Gastroesophageal sphincter (tissue), 4 donors: ENCODE data around the gene EHMT2. TPM values are rescaled to one million over a fixed set of nuclear protein-coding genes. Genes with fewer than 3 reads are reported as not detected.
A peak's percentile ranks its signal among the peaks of the same experiment; 100 is the strongest.

ENCODE experiments used
- ATAC-seq: fragments of 150-250 bp; one replicate; pipeline ENCODE4 v1.9.1; 2016; ENCODE audit warnings: mild to moderate bottlenecking, moderate library complexity
- H3K27ac ChIP-seq, 4 donors: fragments of 200-600 bp; sonication (generic) in 3 of 4; 1 replicate in 3 of 4; 2 replicates in 1 of 4; pipeline ENCODE4 v1.5.1; 2016 to 2019
- H3K27me3 ChIP-seq: fragments of 200-600 bp; sonication (generic); one replicate; pipeline ENCODE4 v1.5.1; 2019
- H3K36me3 ChIP-seq, 2 donors: fragments of 200-600 bp; sonication (generic); one replicate each; pipeline ENCODE4 v1.5.1; 2019; ENCODE audit warnings: control low read depth in 1 of 2
- H3K4me1 ChIP-seq, 3 donors: fragments of 200-600 bp; sonication (generic); 1 replicate in 2 of 3; 2 replicates in 1 of 3; pipeline ENCODE4 v1.5.1; 2016 to 2019; ENCODE audit warnings: control low read depth in 2 of 3
- H3K4me3 ChIP-seq, 2 donors: fragments of 200-600 bp; sonication (generic); one replicate each; pipeline ENCODE4 v1.5.1; 2019; ENCODE audit warnings: mild to moderate bottlenecking in 1 of 2, moderate library complexity in 1 of 2
- H3K9me3 ChIP-seq, 3 donors: fragments of 200-600 bp; sonication (generic); one replicate each; pipeline ENCODE4 v1.5.1; 2017 to 2019; ENCODE audit warnings: control low read depth in 2 of 3
- EP300 ChIP-seq: sonication (generic); formaldehyde crosslinking; IDR thresholded peaks from one replicate; pipeline ENCODE4 v1.6.1; 2017; ENCODE audit warnings: antibody characterized with exemption, mild to moderate bottlenecking
- POLR2A ChIP-seq, 2 donors: fragments of 450-650 bp; IDR thresholded peaks; one replicate each; pipeline ENCODE4 v1.6.1; 2017; ENCODE audit warnings: antibody characterized with exemption in 2 of 2, mild to moderate bottlenecking in 2 of 2, moderate library complexity in 1 of 2
- POLR2AphosphoS5 ChIP-seq: sonication (generic); formaldehyde crosslinking; IDR thresholded peaks from one replicate; pipeline ENCODE4 v1.6.1; 2017; ENCODE audit warnings: antibody characterized with exemption
- WGBS, 2 donors: methylation state at CpG; one replicate each; pipeline ENCODE4 v1.1.5; 2018; ENCODE audit warnings: low coverage in 1 of 2; 5-methylcytosine and 5-hydroxymethylcytosine counted together
- total RNA-seq, 4 donors: library from RNA; depleted of rRNA; stranded (reverse); fragments of >200 nt; gene quantifications; one replicate each; pipeline ENCODE4 v1.1.0, GENCODE V29; 2016
- TF ChIP-seq, protein P1 (sequence below), 4 experiments: fragments of 200-600 bp in 2 of 4; fragments of 450-650 bp in 2 of 4; sonication (generic) in 1 of 4; IDR thresholded peaks; one replicate each; pipeline ENCODE4 v1.5.1; 2017 to 2019; ENCODE audit warnings: antibody characterized with exemption in 4 of 4, mild to moderate bottlenecking in 2 of 4, moderate library complexity in 2 of 4

The EHMT2 gene
- total RNA-seq, 4 donors from 2014 or later, result 29.5 to 43.4 (median 35.5) TPM

DNA sequence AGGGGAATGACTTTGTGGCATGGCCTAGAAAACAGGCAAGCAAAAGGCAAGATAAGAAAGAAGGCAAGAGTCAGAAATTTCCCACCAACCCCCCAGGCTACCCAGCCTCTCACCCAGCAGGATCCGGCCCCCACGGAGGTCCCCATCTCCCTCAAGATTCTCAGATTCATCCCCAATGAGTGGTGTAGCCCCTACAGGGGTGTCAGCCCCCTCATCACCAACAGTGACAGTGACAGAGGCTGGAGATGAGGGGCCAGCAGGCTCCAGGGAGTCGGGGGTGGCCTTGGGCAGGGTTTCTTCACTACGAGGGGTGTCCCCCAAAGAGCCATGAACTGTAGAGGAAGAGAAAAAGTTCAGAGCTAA lies 1.0 kb downstream of the EHMT2 start:
- H3K27ac ChIP-seq, result peak overlapping the region; percentile 32 to 91 (median 88)
- peaks cover 3 to 48% (median 11%) of the 10 kb centered on the region in 3 donors for H3K4me1 ChIP-seq
- 33 to 61% methylated on average over 2 of the region's 4 CpGs for WGBS, 2 donors
- ATAC-seq, result no peak
- no peaks in the 10 kb centered on the region for H3K27me3 ChIP-seq
- no peaks in the 10 kb centered on the region for H3K9me3 ChIP-seq
- TF ChIP-seq, protein P1, sequence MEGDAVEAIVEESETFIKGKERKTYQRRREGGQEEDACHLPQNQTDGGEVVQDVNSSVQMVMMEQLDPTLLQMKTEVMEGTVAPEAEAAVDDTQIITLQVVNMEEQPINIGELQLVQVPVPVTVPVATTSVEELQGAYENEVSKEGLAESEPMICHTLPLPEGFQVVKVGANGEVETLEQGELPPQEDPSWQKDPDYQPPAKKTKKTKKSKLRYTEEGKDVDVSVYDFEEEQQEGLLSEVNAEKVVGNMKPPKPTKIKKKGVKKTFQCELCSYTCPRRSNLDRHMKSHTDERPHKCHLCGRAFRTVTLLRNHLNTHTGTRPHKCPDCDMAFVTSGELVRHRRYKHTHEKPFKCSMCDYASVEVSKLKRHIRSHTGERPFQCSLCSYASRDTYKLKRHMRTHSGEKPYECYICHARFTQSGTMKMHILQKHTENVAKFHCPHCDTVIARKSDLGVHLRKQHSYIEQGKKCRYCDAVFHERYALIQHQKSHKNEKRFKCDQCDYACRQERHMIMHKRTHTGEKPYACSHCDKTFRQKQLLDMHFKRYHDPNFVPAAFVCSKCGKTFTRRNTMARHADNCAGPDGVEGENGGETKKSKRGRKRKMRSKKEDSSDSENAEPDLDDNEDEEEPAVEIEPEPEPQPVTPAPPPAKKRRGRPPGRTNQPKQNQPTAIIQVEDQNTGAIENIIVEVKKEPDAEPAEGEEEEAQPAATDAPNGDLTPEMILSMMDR (IDR thresholded peaks at IDR 0.05), result no peak
- TF ChIP-seq POLR2AphosphoS5 (no peak), POLR2A (IDR thresholded peaks at IDR 0.05) (no peak), EP300 (no peak)
- H3K36me3 ChIP-seq, result peaks cover 0 to 51% of the 10 kb centered on the region in 2 donors
- peak overlapping the region in 1 of 2 donors; percentile 97 for H3K4me3 ChIP-seq

DNA sequence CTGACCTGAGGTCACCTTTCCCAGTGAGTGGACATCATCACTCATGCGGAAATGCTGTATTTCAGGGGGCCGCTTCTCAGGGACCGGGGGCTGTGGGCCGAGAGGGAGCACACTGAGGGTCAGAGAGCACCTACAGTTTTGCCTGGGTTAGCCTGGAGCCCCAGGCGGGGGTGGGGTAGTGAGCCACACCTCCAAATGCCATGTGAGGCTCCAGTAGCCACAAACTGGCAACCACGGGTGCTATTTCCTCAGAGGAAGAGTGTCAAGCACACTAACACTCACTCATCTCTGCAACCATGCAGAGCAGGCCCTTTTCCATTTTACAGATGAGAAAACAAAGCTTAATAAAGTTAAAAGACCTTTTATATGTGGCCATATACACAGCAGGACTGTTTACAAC lies 4.7 kb downstream of the EHMT2 start:
- H3K27me3 ChIP-seq, result no peaks in the 10 kb centered on the region
- H3K4me3 ChIP-seq, result no peak overlapping the region
- H3K27ac ChIP-seq, result no peak overlapping the region
- H3K36me3 ChIP-seq, result peaks cover 0 to 88% of the 10 kb centered on the region in 2 donors
- peaks cover 0 to 14% (median 0%) of the 10 kb centered on the region in 3 donors for H3K4me1 ChIP-seq
- no peaks in the 10 kb centered on the region for H3K9me3 ChIP-seq
- no peak for ATAC-seq
- no peak for TF ChIP-seq POLR2AphosphoS5
- no CpG with 5 or more reads among the region's 6 CpGs for WGBS, 2 donors

DNA sequence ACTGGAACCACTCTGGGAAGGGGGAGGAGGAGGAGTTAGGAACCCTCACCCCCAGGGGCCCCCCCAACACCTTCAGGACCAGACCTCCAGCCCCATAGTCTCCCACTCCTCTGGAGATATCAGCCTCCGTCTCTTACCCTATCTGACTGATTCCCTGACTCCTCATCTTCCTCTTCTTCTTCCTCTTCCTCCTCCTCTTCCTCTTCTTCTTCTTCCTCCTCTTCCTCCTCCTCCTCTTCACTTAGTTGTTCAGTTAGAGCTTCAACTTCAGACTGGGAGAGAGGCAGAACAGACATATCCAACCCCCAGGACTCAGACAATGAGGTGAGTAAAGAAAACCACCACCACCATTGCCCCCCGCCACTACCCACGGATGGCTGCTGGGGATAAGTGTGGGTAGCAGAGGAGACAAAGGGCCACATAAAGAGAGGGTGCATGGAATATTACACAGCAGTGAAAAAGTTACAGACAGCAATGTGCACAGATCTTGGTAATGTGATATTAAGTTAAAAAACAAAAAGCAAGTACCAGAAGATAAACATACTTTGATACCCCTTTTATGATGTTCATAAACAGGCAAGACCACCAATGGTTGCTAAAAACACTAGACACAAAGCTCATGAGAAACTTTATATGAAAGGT lies 8.0 kb downstream of the EHMT2 start:
- no peaks in the 10 kb centered on the region for H3K27me3 ChIP-seq
- H3K27ac ChIP-seq, result no peak overlapping the region
- H3K9me3 ChIP-seq, result no peaks in the 10 kb centered on the region
- WGBS, 2 donors, result 83 to 100% methylated on average over 1 to 3 of the region's 3 CpGs
- TF ChIP-seq EP300 (no peak), POLR2AphosphoS5 (no peak), POLR2A (IDR thresholded peaks at IDR 0.05) (no peak)
- TF ChIP-seq, protein P1 (IDR thresholded peaks at IDR 0.05), result no peak
- no peak for ATAC-seq
- H3K36me3 ChIP-seq, result peaks cover 0 to 100% of the 10 kb centered on the region in 2 donors
- H3K4me1 ChIP-seq, result no peaks in the 10 kb centered on the region
- H3K4me3 ChIP-seq, result no peak overlapping the region

DNA sequence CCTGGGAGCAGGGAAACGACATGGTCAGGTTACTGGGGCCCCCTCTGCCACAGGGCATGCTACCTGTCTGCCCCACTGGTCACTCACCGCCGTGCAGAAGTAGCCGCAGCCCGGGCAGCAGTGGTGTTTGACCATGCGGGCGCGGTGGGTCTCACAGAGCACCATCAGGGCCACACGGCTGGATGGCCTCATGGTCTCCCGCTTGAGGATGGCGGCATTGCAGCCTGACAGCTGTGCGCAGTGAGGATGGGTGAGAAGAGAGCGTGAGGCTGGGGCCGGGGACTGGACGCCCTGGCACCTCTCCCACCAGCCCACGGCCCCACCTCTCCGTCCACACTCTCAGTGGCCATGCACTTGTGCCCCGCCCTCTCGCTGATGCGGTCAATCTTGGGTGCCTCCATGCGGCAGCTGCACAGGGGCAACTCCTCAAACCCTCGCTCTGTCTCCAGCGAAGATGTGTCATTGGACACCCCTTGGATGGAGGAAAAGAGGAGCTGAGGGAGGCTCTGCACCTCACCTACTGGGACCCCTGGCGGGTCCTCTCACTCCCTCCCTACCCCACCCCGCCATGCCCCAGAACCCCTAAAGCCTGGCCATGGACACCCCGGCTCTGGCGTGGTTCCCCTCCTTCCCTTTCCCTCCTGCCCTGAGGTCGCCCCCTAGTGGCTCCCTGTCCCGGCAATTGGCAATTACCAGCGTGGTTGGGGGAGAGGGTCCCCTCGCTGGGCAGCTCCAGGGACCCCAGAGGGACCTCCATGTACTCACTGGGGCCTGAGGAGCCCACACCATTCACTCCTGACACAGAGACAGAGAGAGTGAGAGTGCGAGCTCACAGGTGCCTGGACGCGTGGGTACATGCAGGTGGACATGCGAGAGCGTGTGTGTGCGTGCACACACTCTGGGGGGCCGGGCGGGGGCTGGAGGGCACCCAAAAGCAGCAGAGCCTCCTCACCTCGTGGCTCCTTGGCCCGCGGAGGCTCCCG lies 8.9 kb downstream of the EHMT2 start:
- 76% methylated on average over 4 of the region's 43 CpGs; no CpG with 5 or more reads in 1 of the 2 donors for WGBS, 2 donors
- Histone ChIP-seq H3K36me3 (peaks cover 0 to 100% of the 10 kb centered on the region in 2 donors), H3K27ac (no peak overlapping the region), H3K27me3 (no peaks in the 10 kb centered on the region), H3K9me3 (no peaks in the 10 kb centered on the region), H3K4me3 (no peak overlapping the region), H3K4me1 (no peaks in the 10 kb centered on the region)
- ATAC-seq, result no peak
- no peak for TF ChIP-seq POLR2AphosphoS5
- no peak for TF ChIP-seq EP300
- TF ChIP-seq, protein P1 (IDR thresholded peaks at IDR 0.05), result peak in 3 of 4 experiments; percentile 39 to 63 (median 45)
- no peak for TF ChIP-seq POLR2A (IDR thresholded peaks at IDR 0.05)

DNA sequence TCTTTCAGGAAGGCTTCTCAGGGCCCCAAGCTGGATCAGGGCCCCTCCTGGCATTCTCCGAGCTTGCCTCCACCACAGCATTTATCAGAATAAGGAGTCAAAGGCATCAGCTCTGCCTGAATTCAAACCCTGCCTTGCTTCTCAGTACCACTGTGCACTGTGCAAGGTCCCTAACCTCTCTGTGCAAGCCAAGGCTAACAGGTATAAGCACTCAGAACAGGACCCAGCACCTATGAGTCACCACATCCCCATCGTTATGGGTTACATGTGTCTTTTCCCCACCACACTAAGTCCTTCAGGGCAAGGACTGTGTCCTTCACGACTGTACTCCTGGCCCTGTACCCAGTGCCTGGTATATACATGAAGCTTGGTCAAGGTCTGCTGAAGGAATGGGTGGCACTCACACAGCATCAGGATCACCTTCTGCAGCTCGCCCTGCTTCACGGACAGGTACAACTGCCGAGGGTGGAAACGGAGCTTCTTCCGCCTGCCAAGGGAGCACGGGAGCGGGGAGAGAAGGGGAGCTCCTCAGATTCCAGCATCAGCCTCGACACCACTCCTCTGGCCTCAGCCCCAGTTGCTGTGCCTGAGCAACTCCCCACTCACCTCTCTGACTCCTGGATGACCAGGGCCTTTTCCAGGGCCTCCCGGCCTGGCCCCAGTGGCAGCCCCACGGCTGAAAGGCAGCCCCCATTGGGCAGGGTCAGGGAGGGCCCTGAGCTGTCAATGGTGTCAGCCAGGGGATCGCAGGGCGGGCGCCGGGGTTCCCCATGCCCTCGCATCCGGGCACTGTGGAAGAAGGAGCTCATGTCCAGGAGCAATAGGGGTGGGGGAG lies 10.1 kb downstream of the EHMT2 start:
- TF ChIP-seq EP300 (no peak), POLR2A (IDR thresholded peaks at IDR 0.05) (no peak), POLR2AphosphoS5 (no peak)
- TF ChIP-seq, protein P1 (IDR thresholded peaks at IDR 0.05), result no peak
- no peak overlapping the region for H3K27ac ChIP-seq
- no peak for ATAC-seq
- H3K9me3 ChIP-seq, result no peaks in the 10 kb centered on the region
- H3K36me3 ChIP-seq, result peaks cover 0 to 100% of the 10 kb centered on the region in 2 donors
- no peak overlapping the region for H3K4me3 ChIP-seq
- H3K27me3 ChIP-seq, result no peaks in the 10 kb centered on the region
- H3K4me1 ChIP-seq, result no peaks in the 10 kb centered on the region
- WGBS, 2 donors, result 74 to 80% methylated on average over 1 to 3 of the region's 19 CpGs
